Epithelial cell of proximal tubule (primary cell): ENCODE results near the gene SLC29A1. TPM values are rescaled to one million over a fixed set of nuclear protein-coding genes. Genes with fewer than 3 reads are reported as not detected.
A peak's percentile ranks its signal among the peaks of the same experiment; 100 is the strongest.

ENCODE experiments used
- DNase-seq: peaks from one replicate; pipeline ENCODE4 v3.0.0-alpha.2; 2011; ENCODE audit warnings: low read depth
- H3K4me3 ChIP-seq: 2 replicates; pipeline ENCODE4 v1.5.1; 2011; ENCODE audit warnings: low read depth, mild to moderate bottlenecking, low read length
- CTCF ChIP-seq: conservative IDR thresholded peaks from 2 replicates; pipeline ENCODE4 v1.5.1; 2012; ENCODE audit warnings: low read depth, mild to moderate bottlenecking, low read length
- total RNA-seq: library from RNA; depleted of rRNA; stranded (reverse); fragments of >200 nt; gene quantifications from 2 replicates; pipeline ENCODE4 v1.2.3, GENCODE V29; 2015

Gene SLC29A1
- total RNA-seq, 1 donor from 2014 or later, result 47.6 TPM

DNA sequence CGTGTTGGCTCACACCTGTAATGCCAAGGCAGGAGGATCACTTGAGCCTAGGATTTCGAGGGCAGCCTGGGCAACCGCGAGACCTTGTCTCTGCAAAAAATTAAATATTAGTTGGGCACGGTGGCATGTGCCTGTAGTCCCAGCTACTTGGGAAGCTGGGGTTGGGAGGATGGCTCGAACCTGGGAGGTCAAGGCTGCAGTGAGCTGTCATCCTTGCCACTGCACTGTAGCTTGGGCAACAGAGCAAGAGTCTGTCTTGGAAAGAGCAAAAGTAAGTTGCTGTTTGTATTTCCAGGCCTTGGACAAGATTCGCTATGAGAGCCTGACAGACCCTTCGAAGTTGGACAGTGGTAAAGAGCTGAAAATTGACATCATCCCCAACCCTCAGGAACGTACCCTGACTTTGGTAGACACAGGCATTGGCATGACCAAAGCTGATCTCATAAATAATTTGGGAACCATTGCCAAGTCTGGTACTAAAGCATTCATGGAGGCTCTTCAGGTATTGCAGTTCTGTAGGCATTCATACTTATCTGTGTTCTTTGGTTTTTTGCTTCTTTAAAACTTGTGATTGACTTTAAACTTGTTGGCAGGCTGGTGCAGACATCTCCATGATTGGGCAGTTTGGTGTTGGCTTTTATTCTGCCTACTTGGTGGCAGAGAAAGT is 25.8 kb downstream of the SLC29A1 start:
- no peak for TF ChIP-seq CTCF
- DNase-seq, result no peak
- H3K4me3 ChIP-seq, result peak overlapping the region; percentile 76

GRCh38 chr6:44250067-44250717 is 26.8 kb downstream of the SLC29A1 start:
- TF ChIP-seq CTCF, result no peak
- no peak overlapping the region for H3K4me3 ChIP-seq
- DNase-seq, result no peak

DNA sequence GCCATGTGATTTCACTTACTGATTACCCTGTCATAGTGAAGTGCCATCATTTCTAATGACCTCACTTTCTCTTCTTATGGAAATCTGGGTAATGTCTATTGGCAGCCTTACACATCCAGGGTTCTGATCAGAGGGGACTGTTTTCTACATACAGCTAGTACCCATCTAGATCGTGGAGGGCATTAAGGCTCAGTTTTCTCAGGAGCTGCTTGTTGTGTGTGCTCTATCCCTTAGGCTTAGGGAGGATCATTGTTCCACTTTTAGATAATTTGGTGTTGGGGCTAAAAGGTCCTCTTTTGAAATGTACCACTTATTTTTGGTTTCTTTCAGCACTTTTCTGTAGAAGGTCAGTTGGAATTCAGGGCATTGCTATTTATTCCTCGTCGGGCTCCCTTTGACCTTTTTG is 27.3 kb downstream of the SLC29A1 start:
- no peak for TF ChIP-seq CTCF
- no peak for DNase-seq
- no peak overlapping the region for H3K4me3 ChIP-seq

DNA sequence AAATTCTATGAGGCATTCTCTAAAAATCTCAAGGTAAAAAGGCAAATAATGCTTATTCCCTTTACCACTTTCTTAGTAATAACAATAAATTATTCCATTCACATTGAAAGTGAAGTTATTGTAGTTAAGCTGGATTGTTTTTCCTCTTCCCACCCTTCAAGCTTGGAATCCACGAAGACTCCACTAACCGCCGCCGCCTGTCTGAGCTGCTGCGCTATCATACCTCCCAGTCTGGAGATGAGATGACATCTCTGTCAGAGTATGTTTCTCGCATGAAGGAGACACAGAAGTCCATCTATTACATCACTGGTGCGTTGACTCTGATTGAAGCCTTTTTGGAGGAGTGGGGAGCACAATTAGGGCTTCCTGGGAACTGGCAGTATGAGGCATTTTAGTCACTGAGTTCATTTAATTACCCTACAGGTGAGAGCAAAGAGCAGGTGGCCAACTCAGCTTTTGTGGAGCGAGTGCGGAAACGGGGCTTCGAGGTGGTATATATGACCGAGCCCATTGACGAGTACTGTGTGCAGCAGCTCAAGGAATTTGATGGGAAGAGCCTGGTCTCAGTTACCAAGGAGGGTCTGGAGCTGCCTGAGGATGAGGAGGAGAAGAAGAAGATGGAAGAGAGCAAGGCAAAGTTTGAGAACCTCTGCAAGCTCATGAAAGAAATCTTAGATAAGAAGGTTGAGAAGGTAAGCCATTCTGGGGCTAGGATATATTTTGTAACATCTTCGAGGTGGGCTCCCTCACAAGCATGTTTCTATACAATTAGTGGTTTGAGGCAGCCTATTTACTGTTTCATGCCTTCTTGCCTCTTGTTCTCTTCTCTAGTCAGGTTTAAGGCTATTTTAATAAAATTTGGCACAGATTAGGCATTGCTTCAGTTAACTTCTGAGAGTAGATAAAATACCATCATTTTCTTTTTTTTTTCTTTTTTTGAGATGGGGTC is 28.5 kb downstream of the SLC29A1 start:
- no peak for DNase-seq
- H3K4me3 ChIP-seq, result no peak overlapping the region
- no peak for TF ChIP-seq CTCF

DNA sequence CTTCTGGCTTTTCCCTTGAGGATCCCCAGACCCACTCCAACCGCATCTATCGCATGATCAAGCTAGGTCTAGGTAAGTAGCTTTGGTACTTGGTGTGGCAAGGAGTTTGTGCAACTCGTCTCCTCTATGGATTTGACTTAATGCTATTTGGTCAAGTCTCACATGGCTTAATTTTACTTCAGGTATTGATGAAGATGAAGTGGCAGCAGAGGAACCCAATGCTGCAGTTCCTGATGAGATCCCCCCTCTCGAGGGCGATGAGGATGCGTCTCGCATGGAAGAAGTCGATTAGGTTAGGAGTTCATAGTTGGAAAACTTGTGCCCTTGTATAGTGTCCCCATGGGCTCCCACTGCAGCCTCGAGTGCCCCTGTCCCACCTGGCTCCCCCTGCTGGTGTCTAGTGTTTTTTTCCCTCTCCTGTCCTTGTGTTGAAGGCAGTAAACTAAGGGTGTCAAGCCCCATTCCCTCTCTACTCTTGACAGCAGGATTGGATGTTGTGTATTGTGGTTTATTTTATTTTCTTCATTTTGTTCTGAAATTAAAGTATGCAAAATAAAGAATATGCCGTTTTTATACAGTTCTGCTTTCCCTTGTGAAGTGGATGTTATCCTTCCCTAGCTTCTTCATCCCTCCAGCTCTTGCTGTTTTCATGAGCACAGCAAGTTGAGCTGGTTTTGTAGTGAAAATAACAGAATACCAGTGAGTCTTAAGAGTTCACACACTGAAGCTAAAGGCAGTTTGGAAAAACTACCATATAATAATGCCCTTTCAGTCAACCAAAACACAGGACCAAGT is 30.1 kb downstream of the SLC29A1 start:
- no peak overlapping the region for H3K4me3 ChIP-seq
- no peak for DNase-seq
- peak; percentile 62 for TF ChIP-seq CTCF
